GM12891 (cell line): Measurements from ENCODE around the gene MTPN.

ENCODE experiments used
- PAX5 ChIP-seq: IDR thresholded peaks from 2 replicates; pipeline ENCODE4 v1.6.1; 2011; ENCODE audit warnings: low read length, moderate library complexity, mild to moderate bottlenecking; ENCODE audit not compliant: insufficient read depth, severe bottlenecking
- POLR2A ChIP-seq: IDR thresholded peaks from 2 replicates; pipeline ENCODE4 v1.6.1; 2011; ENCODE audit warnings: low read depth, low read length, control low read depth
- POLR2AphosphoS5 ChIP-seq: IDR thresholded peaks from 2 replicates; pipeline ENCODE4 v1.6.1; 2011; ENCODE audit warnings: low read depth, low read length, control low read depth
- POU2F2 ChIP-seq: IDR thresholded peaks from 2 replicates; pipeline ENCODE4 v1.6.1; 2011; ENCODE audit warnings: low read depth, mild to moderate bottlenecking, control low read depth, low read length, moderate library complexity
- SPI1 ChIP-seq: IDR thresholded peaks from 2 replicates; pipeline ENCODE4 v1.6.1; 2011; ENCODE audit warnings: low read depth, low read length, control low read depth
- TAF1 ChIP-seq: IDR thresholded peaks from 2 replicates; pipeline ENCODE4 v1.6.1; 2011; ENCODE audit warnings: low read depth, low read length, control low read depth

GRCh38 chr7:135960709-135961451 is 16.3 kb downstream of the MTPN start:
- TF ChIP-seq TAF1 (no peak), POLR2A (no peak), POLR2AphosphoS5 (no peak), POU2F2 (no peak), SPI1 (peak; percentile 20; the same call in 1 of the 2 replicates), PAX5 (no peak)
